HCT116 (cell line): ENCODE measurements around the gene LAP3.

ENCODE experiments used
- EZH2 ChIP-seq: fragments of 200-600 bp; sonication (generic); IDR thresholded peaks from 2 replicates; pipeline ENCODE4 v1.6.1; 2017; ENCODE audit warnings: antibody characterized with exemption, mixed run types
- POLR2A ChIP-seq: IDR thresholded peaks from 2 replicates; pipeline ENCODE4 v1.7.0; 2011; ENCODE audit warnings: borderline replicate concordance; ENCODE audit not compliant: insufficient read depth, insufficient read length; ENCODE audit errors: extremely low read depth
- POLR2AphosphoS5 ChIP-seq: IDR thresholded peaks from 2 replicates; pipeline ENCODE4 v1.6.1; 2011; ENCODE audit warnings: mild to moderate bottlenecking, low read depth, low read length, moderate library complexity
- SP1 ChIP-seq: IDR thresholded peaks from 2 replicates; pipeline ENCODE4 v1.6.1; 2012; ENCODE audit warnings: low read depth
- ZBTB33 ChIP-seq: IDR thresholded peaks from 2 replicates; pipeline ENCODE4 v1.6.1; 2011; ENCODE audit warnings: mild to moderate bottlenecking, low read length, moderate library complexity; ENCODE audit not compliant: insufficient replicate concordance; ENCODE audit errors: extremely low read depth
- TF ChIP-seq, protein P1 (sequence below): IDR thresholded peaks from 2 replicates; pipeline ENCODE4 v1.6.1; 2012
- TF ChIP-seq, protein P2 (sequence below), 3 experiments: fragments of 200-600 bp in 1 of 3; sonication (generic) in 1 of 3; IDR thresholded peaks in 2 of 3; conservative IDR thresholded peaks in 1 of 3; 2 replicates each; pipeline ENCODE4 v1.5.1; 2012 to 2017; ENCODE audit warnings: low read depth in 2 of 3, low read length in 2 of 3, antibody characterized with exemption in 1 of 3, borderline replicate concordance in 1 of 3, control low read depth in 1 of 3, mild to moderate bottlenecking in 1 of 3, mixed read lengths in 1 of 3, mixed run types in 1 of 3, moderate library complexity in 1 of 3; ENCODE audit not compliant: insufficient read depth in 1 of 3

GRCh38 chr4:17589355-17589754 is 12.4 kb downstream of the LAP3 start:
- TF ChIP-seq, protein P1, sequence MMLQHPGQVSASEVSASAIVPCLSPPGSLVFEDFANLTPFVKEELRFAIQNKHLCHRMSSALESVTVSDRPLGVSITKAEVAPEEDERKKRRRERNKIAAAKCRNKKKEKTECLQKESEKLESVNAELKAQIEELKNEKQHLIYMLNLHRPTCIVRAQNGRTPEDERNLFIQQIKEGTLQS, result no peak
- TF ChIP-seq ZBTB33 (no peak), SP1 (no peak), POLR2A (no peak), POLR2AphosphoS5 (no peak), EZH2 (no peak)
- TF ChIP-seq, protein P2, sequence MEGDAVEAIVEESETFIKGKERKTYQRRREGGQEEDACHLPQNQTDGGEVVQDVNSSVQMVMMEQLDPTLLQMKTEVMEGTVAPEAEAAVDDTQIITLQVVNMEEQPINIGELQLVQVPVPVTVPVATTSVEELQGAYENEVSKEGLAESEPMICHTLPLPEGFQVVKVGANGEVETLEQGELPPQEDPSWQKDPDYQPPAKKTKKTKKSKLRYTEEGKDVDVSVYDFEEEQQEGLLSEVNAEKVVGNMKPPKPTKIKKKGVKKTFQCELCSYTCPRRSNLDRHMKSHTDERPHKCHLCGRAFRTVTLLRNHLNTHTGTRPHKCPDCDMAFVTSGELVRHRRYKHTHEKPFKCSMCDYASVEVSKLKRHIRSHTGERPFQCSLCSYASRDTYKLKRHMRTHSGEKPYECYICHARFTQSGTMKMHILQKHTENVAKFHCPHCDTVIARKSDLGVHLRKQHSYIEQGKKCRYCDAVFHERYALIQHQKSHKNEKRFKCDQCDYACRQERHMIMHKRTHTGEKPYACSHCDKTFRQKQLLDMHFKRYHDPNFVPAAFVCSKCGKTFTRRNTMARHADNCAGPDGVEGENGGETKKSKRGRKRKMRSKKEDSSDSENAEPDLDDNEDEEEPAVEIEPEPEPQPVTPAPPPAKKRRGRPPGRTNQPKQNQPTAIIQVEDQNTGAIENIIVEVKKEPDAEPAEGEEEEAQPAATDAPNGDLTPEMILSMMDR (IDR thresholded peaks at IDR 0.05 in 2 of 3, conservative IDR thresholded peaks at IDR 0.05 in 1 of 3; ENCODE audit: borderline replicate concordance in 1 of 3, insufficient read depth in 1 of 3, low read depth in 2 of 3, low read length in 2 of 3), result no peak
